Heart left ventricle (tissue), 16 donors: ENCODE measurements around the gene THPO. TPM values are rescaled to one million over a fixed set of nuclear protein-coding genes. Genes with fewer than 3 reads are reported as not detected.

ENCODE experiments used
- ATAC-seq, 4 donors: fragments of 200-7000 bp; cut with Tn5 transposase; one replicate each; pipeline ENCODE4 v1.9.1; 2020 to 2022; ENCODE audit warnings: moderate library complexity in 4 of 4, mild to moderate bottlenecking in 3 of 4, moderate number of reproducible peaks in 1 of 4
- DNase-seq, 5 donors: peaks; one replicate each; pipeline ENCODE4 v3.0.0-alpha.2; 2020
- H3K27ac ChIP-seq, 12 donors: fragments of 200-600 bp; sonication (generic) in 4 of 12; one replicate each; pipeline versions ENCODE4 v1.5.0 to v1.8.0; 2016 to 2022; ENCODE audit warnings: mild to moderate bottlenecking in 2 of 12
- H3K27me3 ChIP-seq, 9 donors: fragments of 200-600 bp; sonication (generic) in 2 of 9; one replicate each; pipeline versions ENCODE4 v1.5.1 to v1.8.0; 2016 to 2022; ENCODE audit warnings: mild to moderate bottlenecking in 3 of 9
- H3K36me3 ChIP-seq, 9 donors: fragments of 200-600 bp; sonication (generic) in 2 of 9; one replicate each; pipeline versions ENCODE4 v1.5.0 to v1.8.0; 2018 to 2022; ENCODE audit warnings: mild to moderate bottlenecking in 2 of 9
- H3K4me1 ChIP-seq, 12 donors: fragments of 200-600 bp; sonication (generic) in 4 of 12; one replicate each; pipeline versions ENCODE4 v1.5.0 to v1.8.0; 2016 to 2022; ENCODE audit warnings: mild to moderate bottlenecking in 3 of 12
- H3K4me3 ChIP-seq, 12 donors: fragments of 200-600 bp; sonication (generic) in 4 of 12; one replicate each; pipeline versions ENCODE4 v1.5.0 to v1.8.0; 2017 to 2022; ENCODE audit warnings: mild to moderate bottlenecking in 9 of 12, moderate library complexity in 4 of 12
- H3K9me3 ChIP-seq, 12 donors: fragments of 200-600 bp; sonication (generic) in 4 of 12; one replicate each; pipeline versions ENCODE4 v1.5.0 to v1.8.0; 2016 to 2022; ENCODE audit warnings: mild to moderate bottlenecking in 1 of 12
- CTCF ChIP-seq, 12 donors: fragments of 200-600 bp; sonication (generic) in 4 of 12; IDR thresholded peaks; one replicate each; pipeline versions ENCODE4 v1.5.0 to v1.8.0; 2018 to 2022; ENCODE audit warnings: antibody characterized with exemption in 12 of 12, mild to moderate bottlenecking in 5 of 12
- POLR2A ChIP-seq, 2 donors: fragments of 450-650 bp; IDR thresholded peaks; one replicate each; pipeline ENCODE4 v1.6.1; 2017; ENCODE audit warnings: antibody characterized with exemption in 2 of 2, mild to moderate bottlenecking in 2 of 2, moderate library complexity in 2 of 2
- WGBS, 4 donors: extraction: QIAGEN DNeasy Blood & Tissue Kit in 2 of 4; methylation state at CpG; one replicate each; pipeline versions ENCODE4 v1.1.5 to v1.1.7; 2013 to 2018; 5-methylcytosine and 5-hydroxymethylcytosine counted together
- intact Hi-C, 10 donors: fragments of 100-400 bp; cut with DNase I; formaldehyde crosslinking; loops; one replicate each; pipeline versions ENCODE4 v1.11.1 to v1.14.2; 2022
- polyA plus RNA-seq, 2 donors: library from polyadenylated mRNA; stranded (reverse); fragments of 200-250 nt; gene quantifications; one replicate each; pipeline ENCODE4 v1.2.3, GENCODE V29; 2013
- total RNA-seq, 9 donors: library from RNA; depleted of rRNA in 2 of 9; stranded (reverse); fragments of >200 nt in 2 of 9; fragmentation: NEBNext Ultra II Directional in 3 of 9; extraction: Animal tissue kit (Norgen Biotek cat#: 25700) in 3 of 9; gene quantifications; one replicate each; pipeline versions ENCODE4 v1.1.0 to v1.2.4, GENCODE V29; 2016 to 2023
- donor health status: ischemic (EF 13 %, LVEDD 7.1; RV severe dilation, severe dysfunction).
- donor health status: healthy with polysubstance abuse.
- donor health status: DM: no; HTN: yes; CAD: no.
- donor health status: DM: no; HTN: no; CAD: no.
- donor health status: ischemic (EF 25% LVEDD 6.9; RV normal size, moderate dysfunction).
- donor health status: ischemic (EF 25% LVEDD 5.7; RV mildly dilated, moderate dysfunction).
- donor health status: healthy.
- donor health status: DM: yes; HTN: yes; CAD: no.
- donor health status: ischemic (EF 35%, LVEDD 5.7; RV mildly dilated, moderate dysfunction).
- donor health status: nonischemic (EF 11% LVEDD 7.7; RV severe dilation, severe dysfunction).
- donor health status: DM: yes; HTN: yes; CAD: no.
- donor health status: PGD.
- donor health status: ischemic (EF 29% LVEDD 5.4; RV normal size, mild dysfunction).
- donor health status: nonischemic (EF 23%, LVEDD 6.1; RV moderate dilation, normal function).

Gene THPO
- total and polyA plus RNA-seq, 11 donors, result 0.12 to 0.68 (median 0.28) TPM; not detected in 5

GRCh38 chr3:184362668-184363546 lies 15.1 kb downstream of the THPO start:
- Histone ChIP-seq H3K4me1 (peaks cover 0 to 31% (median 22%) of the 10 kb centered on the region in 12 donors), H3K4me3 (peak overlapping the region; percentile 63 to 100 (median 91)), H3K9me3 (no peaks in the 10 kb centered on the region), H3K27me3 (no peaks in the 10 kb centered on the region), H3K27ac (peak overlapping the region; percentile 97 to 100 (median 100)), H3K36me3 (peaks cover 0 to 33% (median 30%) of the 10 kb centered on the region in 9 donors)
- TF ChIP-seq CTCF (IDR thresholded peaks at IDR 0.05), result peak in 11 of 12 donors; percentile 35 to 80 (median 63)
- TF ChIP-seq POLR2A (IDR thresholded peaks at IDR 0.05), result peak in 1 of 2 donors; percentile 83
- ATAC-seq (peak; percentile 77 to 85 (median 79)), DNase-seq (peak; percentile 95 to 97 (median 97))
- intact Hi-C loops, result loop anchor here in 3 of 10 donors (2.0 to 10.0 kb wide), 5 partner anchors 48 to 414 kb away; partner anchors contain the start of gene EIF4G1 (in 2 of the 3)
- WGBS, 4 donors, result 0% methylated on average over 43 to 68 of the region's 68 CpGs

GRCh38 chr3:184361932-184362667 lies 15.9 kb downstream of the THPO start:
- Histone ChIP-seq H3K36me3 (peaks cover 0 to 27% (median 24%) of the 10 kb centered on the region in 9 donors), H3K27me3 (no peaks in the 10 kb centered on the region), H3K9me3 (no peaks in the 10 kb centered on the region), H3K27ac (peak overlapping the region; percentile 97 to 100 (median 100)), H3K4me1 (peaks cover 0 to 31% (median 22%) of the 10 kb centered on the region in 12 donors), H3K4me3 (peak overlapping the region; percentile 63 to 100 (median 91))
- intact Hi-C loops, result loop anchor here in 3 of 10 donors (2.0 to 10.0 kb wide), 5 partner anchors 47 to 415 kb away; partner anchors contain the start of gene EIF4G1 (in 2 of the 3)
- TF ChIP-seq CTCF (IDR thresholded peaks at IDR 0.05) (no peak), POLR2A (IDR thresholded peaks at IDR 0.05) (no peak)
- ATAC-seq (peak; percentile 24 to 50 (median 48)), DNase-seq (peak; percentile 64 to 79 (median 76))
- 0 to 1% (median 0%) methylated on average over 22 to 38 of the region's 38 CpGs for WGBS, 4 donors

- Histone ChIP-seq H3K27ac (peak within 1 kb of the TSS; percentile 97 to 100 (median 100)), H3K4me3 (peak within 1 kb of the TSS; percentile 63 to 100 (median 91)), H3K36me3 (peaks cover 0 to 27% (median 19%) of the 10 kb centered on the region in 9 donors), H3K9me3 (no peaks in the 10 kb centered on the region), H3K27me3 (no peaks in the 10 kb centered on the region), H3K4me1 (peaks cover 0 to 31% (median 22%) of the 10 kb centered on the region in 12 donors)
- TF ChIP-seq POLR2A (IDR thresholded peaks at IDR 0.05) (peak in 1 of 2 donors; percentile 71), CTCF (IDR thresholded peaks at IDR 0.05) (no peak)
- DNase-seq, result peak; percentile 46 to 81 (median 71)
- peak; percentile 4 to 69 (median 50) for ATAC-seq
- intact Hi-C loops, result loop anchor here in 3 of 10 donors (5.0 to 10.0 kb wide), 4 partner anchors 47 to 416 kb away; partner anchors contain the start of gene EIF4G1 (in 1 of the 3)
- WGBS, 4 donors, result 0 to 1% (median 0%) methylated on average over 1 to 56 of the region's 56 CpGs
Observed at GRCh38 chr3:184361532-184361931, 16.5 kb downstream of the THPO start, which contains the start of the genes CLCN2 and POLR2H. CLCN2 (minus strand) TSS chr3:184361605; CDS start chr3:184361479, 126 bp downstream. POLR2H (plus strand) TSS chr3:184361710; CDS start chr3:184363493, 1,783 bp downstream.
